22Rv1 (cell line): ENCODE measurements around the gene LINGO3.
"Not testable (repeated sequence)": the region's sequence is repeated elsewhere in the genome, so short reads cannot be mapped to it uniquely, and the experiment has no call there.

Source experiments
- H3K27ac ChIP-seq: fragments of 450-650 bp; 2 replicates; pipeline ENCODE4 v1.5.1; 2017
- ZFX ChIP-seq: fragments of 450-650 bp; IDR thresholded peaks from 2 replicates; pipeline ENCODE4 v1.6.1; 2017; ENCODE audit warnings: antibody characterized with exemption, borderline replicate concordance
- TF ChIP-seq, protein P1 (sequence below): fragments of 450-650 bp; IDR thresholded peaks from 2 replicates; pipeline ENCODE4 v1.5.1; 2017; ENCODE audit warnings: mild to moderate bottlenecking

The LINGO3 gene

DNA sequence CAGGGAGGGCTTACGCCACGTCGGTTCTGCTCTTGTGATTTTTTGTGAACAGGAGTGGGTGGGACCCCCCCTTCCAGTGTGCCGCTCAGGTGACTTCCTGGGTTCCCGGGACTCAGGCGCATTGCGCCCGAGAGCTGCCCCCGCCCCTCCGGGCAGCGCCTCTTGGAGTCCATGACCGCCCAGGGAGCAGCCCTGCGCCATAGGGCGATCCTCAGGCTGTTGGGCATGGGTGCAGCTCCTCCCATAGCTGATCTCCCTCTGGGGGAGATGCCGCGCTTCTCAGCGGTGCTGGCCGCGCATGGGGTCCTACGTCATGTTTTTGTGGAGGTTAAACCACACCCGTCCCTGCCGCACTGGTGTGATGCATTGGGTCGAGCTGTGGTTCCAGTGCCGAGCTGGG is 44.2 kb upstream of the LINGO3 start:
- TF ChIP-seq, protein P1, sequence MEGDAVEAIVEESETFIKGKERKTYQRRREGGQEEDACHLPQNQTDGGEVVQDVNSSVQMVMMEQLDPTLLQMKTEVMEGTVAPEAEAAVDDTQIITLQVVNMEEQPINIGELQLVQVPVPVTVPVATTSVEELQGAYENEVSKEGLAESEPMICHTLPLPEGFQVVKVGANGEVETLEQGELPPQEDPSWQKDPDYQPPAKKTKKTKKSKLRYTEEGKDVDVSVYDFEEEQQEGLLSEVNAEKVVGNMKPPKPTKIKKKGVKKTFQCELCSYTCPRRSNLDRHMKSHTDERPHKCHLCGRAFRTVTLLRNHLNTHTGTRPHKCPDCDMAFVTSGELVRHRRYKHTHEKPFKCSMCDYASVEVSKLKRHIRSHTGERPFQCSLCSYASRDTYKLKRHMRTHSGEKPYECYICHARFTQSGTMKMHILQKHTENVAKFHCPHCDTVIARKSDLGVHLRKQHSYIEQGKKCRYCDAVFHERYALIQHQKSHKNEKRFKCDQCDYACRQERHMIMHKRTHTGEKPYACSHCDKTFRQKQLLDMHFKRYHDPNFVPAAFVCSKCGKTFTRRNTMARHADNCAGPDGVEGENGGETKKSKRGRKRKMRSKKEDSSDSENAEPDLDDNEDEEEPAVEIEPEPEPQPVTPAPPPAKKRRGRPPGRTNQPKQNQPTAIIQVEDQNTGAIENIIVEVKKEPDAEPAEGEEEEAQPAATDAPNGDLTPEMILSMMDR = no peak
- no peak for TF ChIP-seq ZFX
- H3K27ac ChIP-seq = no peak overlapping the region

DNA sequence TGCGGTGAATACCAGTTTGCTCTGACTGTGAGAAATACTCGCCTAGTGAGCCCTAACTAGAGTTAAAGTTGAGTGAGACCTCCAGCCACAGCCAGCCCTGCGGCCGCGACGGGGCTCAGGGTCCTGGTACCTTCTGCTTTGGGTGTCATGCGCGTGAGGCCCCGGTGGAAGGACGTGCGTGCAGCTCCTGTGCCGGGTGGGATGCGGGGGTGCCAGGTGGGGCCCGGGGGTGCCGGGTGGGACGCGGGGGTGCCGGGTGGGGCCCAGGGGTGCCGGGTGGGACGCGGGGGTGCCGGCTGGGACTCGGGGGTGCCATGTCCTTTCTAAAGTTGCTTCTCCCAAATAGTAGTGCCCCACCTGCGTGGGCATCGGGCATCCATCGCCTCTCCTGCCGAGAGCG is 43.6 kb upstream of the LINGO3 start:
- TF ChIP-seq ZFX = no peak
- TF ChIP-seq, protein P1 = no peak
- H3K27ac ChIP-seq = no peak overlapping the region

DNA sequence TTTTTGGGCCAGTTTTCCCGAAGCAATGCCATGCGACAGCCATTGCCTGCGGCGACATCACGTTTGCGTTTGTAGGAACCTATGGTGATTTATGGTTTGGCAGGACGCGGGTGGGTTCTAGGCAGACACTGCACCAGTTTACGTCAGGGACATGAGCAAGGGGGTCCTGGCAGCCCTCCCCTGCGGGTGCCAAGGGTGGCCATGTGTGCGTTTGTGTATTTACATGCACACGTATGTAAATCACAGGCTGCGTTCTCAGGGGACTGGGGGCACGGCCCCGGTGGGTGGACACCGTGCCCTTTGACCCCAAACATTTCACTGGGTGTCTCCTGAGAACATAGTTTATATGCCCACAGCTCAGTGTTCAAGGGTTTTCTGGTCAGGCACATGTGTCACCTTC is 42.7 kb upstream of the LINGO3 start:
- TF ChIP-seq, protein P1 = no peak
- TF ChIP-seq ZFX = no peak

DNA sequence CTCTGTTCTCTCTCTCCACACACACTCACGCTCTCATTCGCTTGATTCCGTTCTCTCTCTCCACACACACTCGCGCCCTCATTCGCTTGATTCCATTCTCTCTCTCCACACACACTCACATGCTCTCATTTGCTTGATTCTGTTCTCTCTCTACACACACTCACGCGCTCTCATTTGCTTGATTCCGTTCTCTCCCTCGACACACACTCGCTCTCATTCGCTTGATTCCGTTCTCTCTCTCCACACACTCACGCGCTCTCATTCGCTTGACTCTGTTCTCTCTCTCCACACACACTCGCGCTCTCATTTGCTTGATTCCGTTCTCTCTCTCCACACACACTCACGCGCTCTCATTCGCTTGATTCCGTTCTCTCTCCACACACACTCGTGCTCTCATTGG is 41.9 kb upstream of the LINGO3 start:
- not testable (repeated sequence) for H3K27ac ChIP-seq

More for the DNA sequence above, 42.7 kb upstream of the LINGO3 start:
- no peak overlapping the region for H3K27ac ChIP-seq

DNA sequence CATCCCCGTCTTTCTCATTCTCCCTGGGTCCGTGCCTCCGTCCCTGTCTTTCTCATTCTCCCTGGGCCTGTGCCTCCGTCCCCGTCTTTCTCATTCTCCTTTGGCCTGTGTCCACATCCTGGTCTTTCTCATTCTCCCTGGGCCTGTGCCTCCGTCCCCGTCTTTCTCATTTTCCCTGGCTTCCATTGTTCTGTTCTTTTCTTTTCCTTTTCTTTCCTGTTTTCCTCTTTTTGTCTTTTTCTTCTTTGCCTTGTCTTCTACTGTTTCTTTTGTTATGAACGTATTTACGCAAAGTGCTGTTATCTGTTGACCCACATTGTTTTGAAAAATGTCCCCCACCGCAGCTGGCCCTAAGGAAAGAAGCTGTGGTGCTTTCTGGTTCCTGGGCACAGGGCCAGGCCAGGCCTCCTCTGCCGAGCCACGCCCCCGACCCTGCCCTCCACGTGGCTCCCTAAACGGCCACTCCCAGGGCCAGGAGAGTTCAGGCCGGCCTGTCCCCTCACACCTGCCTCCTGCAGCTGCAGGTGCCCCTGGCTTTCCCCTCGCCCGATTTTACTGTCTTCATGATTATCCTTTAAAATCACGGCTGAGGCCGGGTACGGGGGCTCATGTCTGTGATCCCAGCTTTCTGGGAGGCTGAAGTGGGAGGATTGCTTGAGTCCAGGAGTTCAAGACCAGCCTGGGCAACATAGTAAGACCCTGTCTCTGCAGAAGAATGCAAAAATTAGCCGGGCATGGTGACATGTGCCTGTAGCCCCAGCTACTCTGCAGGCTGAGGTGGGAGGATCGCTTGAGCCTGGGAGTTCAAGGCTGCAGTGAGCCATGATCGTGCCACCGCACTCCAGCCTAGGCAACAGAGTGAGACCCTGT is 38.1 kb upstream of the LINGO3 start:
- TF ChIP-seq, protein P1 = no peak
- TF ChIP-seq ZFX = no peak
- peak overlapping the region; percentile 12; the same call in 1 of the 2 replicates for H3K27ac ChIP-seq

DNA sequence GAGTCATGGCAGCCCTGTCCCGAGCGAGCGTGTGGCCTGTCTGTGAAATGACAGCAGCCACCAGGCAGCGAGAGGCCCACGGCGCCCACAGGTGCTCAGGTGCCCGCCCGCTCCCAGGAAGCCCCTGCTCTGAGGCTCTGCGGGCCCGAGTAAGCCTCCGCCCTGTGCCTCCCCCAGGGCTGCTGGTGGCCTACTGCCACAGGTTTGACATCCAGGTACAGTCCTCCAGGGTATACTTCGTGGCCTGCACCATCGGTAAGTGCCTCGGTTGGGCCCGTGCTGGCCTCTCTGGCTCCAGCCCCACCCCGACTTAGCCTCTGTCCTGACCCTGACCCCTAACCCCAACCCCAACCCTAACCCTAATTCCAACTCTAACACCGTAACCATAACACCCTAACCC is 37.1 kb upstream of the LINGO3 start:
- H3K27ac ChIP-seq = no peak overlapping the region
- TF ChIP-seq ZFX = no peak
- TF ChIP-seq, protein P1 = no peak

DNA sequence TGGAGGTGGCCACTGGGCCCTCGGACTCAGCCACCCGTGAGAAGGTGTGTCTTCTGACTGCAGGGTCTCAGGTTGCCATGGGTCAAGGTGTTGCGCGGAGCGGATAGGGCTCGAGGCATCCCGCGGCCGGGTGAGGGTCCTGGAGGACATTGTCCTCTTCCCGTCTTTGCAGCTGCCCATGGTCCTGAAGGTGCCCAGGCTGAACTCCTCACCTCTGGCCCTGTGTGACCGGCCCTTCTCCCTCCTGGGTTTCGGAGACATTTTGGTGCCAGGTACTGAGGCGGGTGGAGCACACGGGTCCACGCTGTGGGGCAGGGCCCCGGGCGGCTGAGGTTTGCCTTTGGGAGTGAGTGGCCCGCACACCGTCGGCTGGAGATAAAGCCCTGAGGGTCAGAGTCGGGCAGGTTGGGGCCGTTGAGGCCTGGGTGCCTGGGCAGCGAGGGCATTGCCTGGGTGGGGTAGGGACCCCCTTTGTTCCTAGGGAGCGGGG is 36.5 kb upstream of the LINGO3 start:
- TF ChIP-seq ZFX = no peak
- TF ChIP-seq, protein P1 = no peak
- H3K27ac ChIP-seq = no peak overlapping the region
